Activated CD4-positive, alpha-beta T cell treated with anti-CD3 and anti-CD28 coated beads for 4 hours (primary cell): ENCODE results near the gene SYK.
"Not testable (repeated sequence)": the region's sequence is repeated elsewhere in the genome, so short reads cannot be mapped to it uniquely, and the experiment has no call there.

Source experiments
- DNase-seq, 2 donors: peaks; one replicate each; pipeline ENCODE4 v3.0.0-alpha.2; 2020

The SYK gene

GRCh38 chr9:90882991-90883600 lies 81.5 kb downstream of the SYK start:
- no peak for DNase-seq

- DNase-seq, result no peak
Observed at GRCh38 chr9:90883661-90884060, 82.0 kb downstream of the SYK start.

GRCh38 chr9:90884178-90884577 lies 82.6 kb downstream of the SYK start:
- DNase-seq, result no peak

GRCh38 chr9:90886868-90887267 lies 85.2 kb downstream of the SYK start:
- DNase-seq, result not testable (repeated sequence)

GRCh38 chr9:90888941-90889340 lies 87.3 kb downstream of the SYK start:
- no peak for DNase-seq

- DNase-seq, result no peak
Observed at GRCh38 chr9:90890146-90890810, 88.7 kb downstream of the SYK start.

GRCh38 chr9:90891308-90892040 lies 89.9 kb downstream of the SYK start:
- no peak for DNase-seq

- no peak for DNase-seq
Observed at GRCh38 chr9:90892918-90893317, 91.3 kb downstream of the SYK start.

- DNase-seq, result no peak
Observed at GRCh38 chr9:90893706-90894105, 92.1 kb downstream of the SYK start.

- DNase-seq, result no peak
Observed at GRCh38 chr9:90894986-90895687, 93.5 kb downstream of the SYK start.

GRCh38 chr9:90895786-90896185 lies 94.2 kb downstream of the SYK start:
- DNase-seq, result no peak

GRCh38 chr9:90896231-90896630 lies 94.6 kb downstream of the SYK start:
- no peak for DNase-seq

GRCh38 chr9:90898228-90898627 lies 96.6 kb downstream of the SYK start:
- no peak for DNase-seq

- DNase-seq, result no peak
Observed at GRCh38 chr9:90899287-90899686, 97.7 kb downstream of the SYK start.

- DNase-seq, result no peak
Observed at GRCh38 chr9:90900130-90900529, 98.5 kb downstream of the SYK start.

- DNase-seq, result no peak
Observed at GRCh38 chr9:90901933-90902332, 100.3 kb downstream of the SYK start.

- no peak for DNase-seq
Observed at GRCh38 chr9:90903766-90904424, 102.3 kb downstream of the SYK start.

- no peak for DNase-seq
Observed at GRCh38 chr9:90904706-90905478, 103.3 kb downstream of the SYK start.

- DNase-seq, result no peak
Observed at GRCh38 chr9:90905822-90906221, 104.2 kb downstream of the SYK start.

- DNase-seq, result no peak
Observed at GRCh38 chr9:90906316-90907055, 104.9 kb downstream of the SYK start.

- no peak for DNase-seq
Observed at GRCh38 chr9:90907056-90907445, 105.4 kb downstream of the SYK start.

GRCh38 chr9:90907790-90908189 lies 106.2 kb downstream of the SYK start:
- no peak for DNase-seq
